Mucosa of descending colon (tissue), 3 donors: ENCODE data around the gene MASP1. TPM values are rescaled to one million over a fixed set of nuclear protein-coding genes. Genes with fewer than 3 reads are reported as not detected.

Experiments used
- ATAC-seq: fragments of 200-7000 bp; cut with Tn5 transposase; one replicate; pipeline ENCODE4 v1.9.1; 2020; ENCODE audit warnings: mild to moderate bottlenecking, moderate library complexity
- DNase-seq, 3 donors: peaks; one replicate each; pipeline ENCODE4 v3.0.0-alpha.2; 2020
- H3K36me3 ChIP-seq: fragments of 200-600 bp; one replicate; pipeline ENCODE4 v1.8.0; 2021; ENCODE audit warnings: low read depth, mild to moderate bottlenecking
- H3K4me1 ChIP-seq: fragments of 200-600 bp; one replicate; pipeline ENCODE4 v1.8.0; 2021; ENCODE audit warnings: low read depth, mild to moderate bottlenecking
- H3K4me3 ChIP-seq: fragments of 200-600 bp; one replicate; pipeline ENCODE4 v1.8.0; 2021; ENCODE audit warnings: mild to moderate bottlenecking
- H3K9me3 ChIP-seq: fragments of 200-600 bp; one replicate; pipeline ENCODE4 v1.8.0; 2021; ENCODE audit warnings: mild to moderate bottlenecking
- intact Hi-C, 2 donors: fragments of 100-400 bp; cut with DNase I in 1 of 2; cut with micrococcal nuclease in 1 of 2; formaldehyde crosslinking; loops; one replicate each; pipeline versions ENCODE4 v1.11.0 to v1.11.1; 2022; cut with DNase I, micrococcal nuclease
- total RNA-seq, 3 donors: library from RNA; stranded (reverse); fragmentation: NEBNext Ultra II Directional in 2 of 3; extraction: Animal tissue kit (Norgen Biotek cat#: 25700) in 2 of 3; gene quantifications; one replicate each; pipeline versions ENCODE4 v1.2.1 to v1.2.4, GENCODE V29; 2021 to 2023
- TF ChIP-seq, protein P1 (sequence below): fragments of 200-600 bp; IDR thresholded peaks from one replicate; pipeline ENCODE4 v1.8.0; 2022; ENCODE audit warnings: antibody characterized with exemption, mild to moderate bottlenecking
- donor health status: DM: no; HTN: no; CAD: no; lungs with moderate emphysema.
- donor health status: DM: no; HTN: no; CAD: no.
- donor health status: DM: no; HTN: yes; CAD: no.

MASP1 gene
- total RNA-seq, 3 donors from 2014 or later = 4.5 to 70.1 (median 9.7) TPM

DNA sequence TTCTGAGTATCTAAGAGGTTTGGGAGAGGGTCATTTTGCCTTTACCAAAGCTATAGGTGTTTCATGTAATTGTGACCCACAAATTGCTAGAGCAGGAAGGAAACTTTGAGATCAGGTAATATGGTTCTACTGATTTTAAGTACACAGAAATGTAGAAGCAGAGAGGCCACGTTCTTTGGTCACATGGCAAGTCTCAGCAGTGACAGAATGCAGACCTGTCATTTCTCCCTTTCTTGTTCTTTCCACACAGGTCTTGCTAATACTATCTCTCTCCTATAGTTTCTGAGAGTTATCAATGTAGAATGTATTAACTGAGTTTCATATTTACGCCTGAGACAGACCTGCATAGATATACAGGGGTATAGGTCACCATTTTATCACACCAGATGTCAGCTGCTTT lies 105.2 kb downstream of the MASP1 start:
- DNase-seq = no peak
- Histone ChIP-seq H3K9me3 (no peaks in the 10 kb centered on the region), H3K4me1 (peaks cover 2% of the 10 kb centered on the region), H3K36me3 (no peaks in the 10 kb centered on the region), H3K4me3 (no peak overlapping the region)
- intact Hi-C loops = no loop called here
- no peak for ATAC-seq
- TF ChIP-seq, protein P1, sequence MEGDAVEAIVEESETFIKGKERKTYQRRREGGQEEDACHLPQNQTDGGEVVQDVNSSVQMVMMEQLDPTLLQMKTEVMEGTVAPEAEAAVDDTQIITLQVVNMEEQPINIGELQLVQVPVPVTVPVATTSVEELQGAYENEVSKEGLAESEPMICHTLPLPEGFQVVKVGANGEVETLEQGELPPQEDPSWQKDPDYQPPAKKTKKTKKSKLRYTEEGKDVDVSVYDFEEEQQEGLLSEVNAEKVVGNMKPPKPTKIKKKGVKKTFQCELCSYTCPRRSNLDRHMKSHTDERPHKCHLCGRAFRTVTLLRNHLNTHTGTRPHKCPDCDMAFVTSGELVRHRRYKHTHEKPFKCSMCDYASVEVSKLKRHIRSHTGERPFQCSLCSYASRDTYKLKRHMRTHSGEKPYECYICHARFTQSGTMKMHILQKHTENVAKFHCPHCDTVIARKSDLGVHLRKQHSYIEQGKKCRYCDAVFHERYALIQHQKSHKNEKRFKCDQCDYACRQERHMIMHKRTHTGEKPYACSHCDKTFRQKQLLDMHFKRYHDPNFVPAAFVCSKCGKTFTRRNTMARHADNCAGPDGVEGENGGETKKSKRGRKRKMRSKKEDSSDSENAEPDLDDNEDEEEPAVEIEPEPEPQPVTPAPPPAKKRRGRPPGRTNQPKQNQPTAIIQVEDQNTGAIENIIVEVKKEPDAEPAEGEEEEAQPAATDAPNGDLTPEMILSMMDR = no peak

DNA sequence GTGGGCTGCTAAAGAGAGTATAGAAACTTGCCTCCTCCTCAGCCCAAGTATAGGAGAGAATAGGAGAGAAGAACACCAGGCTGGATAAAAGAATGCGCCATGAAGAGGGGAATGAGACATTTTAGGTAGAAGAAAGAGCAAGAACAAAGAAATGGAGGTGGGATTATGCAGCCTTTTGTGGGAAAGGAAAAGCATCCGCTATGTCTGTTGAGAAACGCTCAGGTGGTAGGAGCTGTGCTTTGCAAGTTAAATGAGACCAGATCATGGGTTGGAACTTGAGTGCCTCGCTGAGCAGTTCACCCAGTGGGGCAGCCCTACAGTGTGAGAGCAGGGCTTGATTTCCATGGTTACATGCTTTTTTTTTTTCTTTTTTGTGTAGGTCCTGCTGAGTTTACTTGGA lies 105.8 kb downstream of the MASP1 start:
- TF ChIP-seq, protein P1 = no peak
- Histone ChIP-seq H3K36me3 (no peaks in the 10 kb centered on the region), H3K9me3 (no peaks in the 10 kb centered on the region), H3K4me1 (peaks cover 2% of the 10 kb centered on the region), H3K4me3 (no peak overlapping the region)
- no peak for DNase-seq
- no peak for ATAC-seq
- intact Hi-C loops = no loop called here

Other genes with a start within 250 kb of the MASP1 start
- 1 to 10 TPM; 1.4 to 5.8 (median 2.9) TPM for gene RPL39L, start 152.2 kb downstream of the MASP1 start, total RNA-seq
- not detected for gene RTP1, start 94.3 kb downstream of the MASP1 start, total RNA-seq
- gene RTP4, start 76.6 kb upstream of the MASP1 start, total RNA-seq = 1 to 10 TPM; 6.4 to 8.5 (median 7.9) TPM